Activated T-cell treated with anti-CD3 and anti-CD28 coated beads for 48 hours (primary cell): ENCODE results near the gene DAP3.
"Not testable (repeated sequence)": the region's sequence is repeated elsewhere in the genome, so short reads cannot be mapped to it uniquely, and the experiment has no call there.

Experiments used
- DNase-seq: peaks from one replicate; pipeline ENCODE4 v3.0.0-alpha.2; 2020; ENCODE audit warnings: low read depth

The DAP3 gene

DNA sequence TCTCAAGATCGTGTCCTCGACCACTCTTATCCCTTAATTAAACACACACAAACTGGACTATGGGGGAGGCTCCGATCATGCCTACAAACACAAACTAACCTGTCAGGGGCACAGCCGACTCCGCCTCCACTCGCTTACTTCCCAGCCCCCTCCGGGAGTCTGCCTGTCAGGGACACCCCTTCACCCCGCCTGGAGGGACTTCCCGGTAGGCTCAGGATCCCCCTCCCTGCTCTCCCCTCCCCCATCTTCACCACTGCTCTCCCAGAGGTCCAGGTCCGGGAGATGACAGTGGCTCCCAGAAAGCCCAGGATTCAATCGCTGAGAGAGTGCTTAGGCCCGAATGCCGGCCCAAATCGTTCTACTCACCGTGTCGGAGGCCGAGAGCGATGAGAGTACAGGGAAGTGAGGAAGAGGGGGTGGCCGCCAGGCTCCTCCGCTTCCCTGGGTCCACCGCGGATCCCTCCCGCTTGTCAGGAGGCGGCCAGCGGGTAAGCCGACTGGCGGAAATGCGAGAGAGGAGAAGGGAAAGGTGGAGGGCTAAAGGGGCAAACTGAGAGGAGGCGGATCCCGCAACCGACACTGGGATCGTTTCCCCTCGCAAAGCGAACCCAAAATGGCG lies 1.1 kb upstream of the DAP3 start:
- DNase-seq: not testable (repeated sequence)

DNA sequence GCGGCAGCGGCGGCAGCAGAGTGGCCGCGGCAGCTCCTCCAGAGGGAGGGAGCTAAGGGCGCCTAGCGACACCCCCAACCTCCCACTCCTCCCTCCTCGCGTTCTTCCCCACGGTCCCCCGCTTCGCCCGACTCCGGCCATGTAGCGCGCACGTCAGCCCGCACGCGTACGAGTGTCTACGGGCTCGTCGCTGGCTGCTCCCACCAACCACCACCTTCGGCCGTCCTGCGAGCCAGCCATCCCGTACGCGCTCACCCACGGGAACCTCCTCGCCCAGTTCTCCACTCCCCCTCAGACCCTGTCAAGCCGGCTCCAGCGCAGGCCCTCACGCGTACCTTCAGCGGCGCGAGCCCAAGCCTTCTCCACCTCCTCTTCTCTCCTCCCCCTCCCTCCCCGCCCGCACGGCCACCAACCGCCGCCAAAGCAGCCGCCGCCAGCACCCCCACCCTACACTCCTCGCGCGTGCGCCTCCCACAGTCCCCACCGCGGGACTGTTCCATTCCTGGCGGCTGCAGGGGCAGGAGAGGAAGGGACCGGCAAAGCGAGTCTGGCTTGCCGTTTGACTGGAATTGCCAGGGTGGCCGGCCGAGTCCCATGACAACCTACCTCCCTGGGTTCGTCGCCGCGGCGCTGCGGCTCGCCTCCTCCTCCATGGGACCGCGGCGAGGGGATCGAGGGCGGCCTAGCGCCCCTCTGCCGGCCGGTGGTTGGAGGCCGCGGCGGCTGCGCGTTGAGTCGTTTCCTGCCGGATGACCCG lies 389 bp upstream of the DAP3 start, which contains the start of gene YY1AP1:
Gene YY1AP1 (minus strand): TSS at position 451 of the 757 bp plus-strand sequence. CDS start 8,338 bp downstream, outside the sequence.
- DNase-seq: peak; percentile 87

DNA sequence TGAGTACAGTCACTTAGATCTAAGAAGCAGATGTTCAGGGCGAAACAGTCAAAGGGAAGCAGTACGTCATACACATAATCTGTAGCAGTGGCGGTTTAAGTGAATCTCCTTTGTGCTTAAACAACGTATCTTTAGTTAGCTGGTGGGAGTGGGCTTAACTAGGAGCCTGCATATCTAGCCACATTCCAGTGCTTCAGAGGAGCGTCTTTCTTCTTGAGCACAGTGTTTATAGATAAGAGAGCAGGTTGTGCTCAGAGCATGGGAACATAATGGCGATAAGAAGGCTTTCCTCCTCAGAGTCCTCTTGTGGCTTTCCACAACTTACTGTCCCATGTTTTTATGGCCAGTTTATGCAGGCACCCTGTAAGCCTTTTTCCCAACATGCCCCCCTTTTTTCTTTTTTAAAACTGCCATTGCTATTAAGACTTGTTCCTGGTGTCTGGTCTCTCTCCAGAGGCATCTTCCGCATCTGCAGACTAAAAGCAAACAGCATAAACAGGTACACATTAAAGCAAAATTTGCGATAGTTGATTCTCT lies 3.2 kb downstream of the DAP3 start:
- DNase-seq: no peak

DNA sequence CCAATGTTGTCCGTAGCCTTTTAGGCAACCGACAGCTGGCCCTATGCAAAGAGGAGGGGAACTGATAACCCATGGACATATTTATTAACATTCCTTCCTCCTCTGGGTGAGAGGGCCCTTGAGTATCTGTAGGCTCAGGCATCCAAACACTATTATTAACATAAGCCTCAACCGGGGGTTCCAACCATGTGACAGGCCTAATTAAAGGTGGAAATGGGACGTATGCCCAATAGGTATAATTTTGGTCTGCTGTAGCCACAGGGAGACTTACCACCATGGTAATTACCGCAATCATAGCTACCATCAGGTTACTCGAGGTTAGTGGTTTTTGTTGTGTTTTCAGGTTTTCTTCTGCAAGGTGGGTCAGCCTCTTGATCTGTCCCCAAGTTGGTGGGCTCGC lies 5.3 kb downstream of the DAP3 start:
- no peak for DNase-seq

DNA sequence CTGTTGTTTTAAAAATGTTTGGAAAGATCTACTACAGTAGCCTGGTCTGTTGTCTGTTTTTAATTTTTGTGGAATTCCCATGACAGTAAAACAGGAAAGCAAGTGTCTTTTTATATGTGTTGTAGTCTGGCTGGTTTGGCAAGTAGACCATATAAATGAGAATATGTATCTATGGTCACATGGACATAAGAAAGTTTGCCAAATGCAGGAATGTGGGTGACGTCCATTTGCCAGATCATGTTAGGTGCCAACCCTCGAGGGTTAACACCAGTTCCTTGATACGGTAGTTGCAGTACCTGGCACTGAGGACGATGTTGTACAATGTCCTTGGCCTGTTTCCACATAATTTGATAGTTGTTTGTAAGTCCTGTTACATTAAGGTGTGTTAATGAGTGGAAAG lies 6.2 kb downstream of the DAP3 start:
- DNase-seq: no peak

DNA sequence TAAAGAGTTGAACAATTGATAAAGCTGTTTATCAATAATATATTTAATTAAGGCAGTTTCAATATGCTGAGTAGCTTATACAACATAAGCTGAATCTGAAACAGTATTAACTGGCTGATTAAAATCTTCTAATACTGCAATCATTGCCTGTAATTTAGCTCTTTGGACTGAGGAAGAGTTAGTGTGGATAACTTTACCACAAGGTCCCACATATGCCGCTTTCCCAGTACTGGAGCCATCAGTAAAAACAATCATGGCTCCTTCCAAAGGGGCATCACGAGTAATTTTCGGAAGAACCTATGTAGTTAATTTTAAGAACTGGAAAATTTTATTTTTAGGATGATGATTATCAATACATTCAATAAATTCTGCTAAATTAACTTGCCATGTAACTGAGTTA lies 6.7 kb downstream of the DAP3 start:
- no peak for DNase-seq

DNA sequence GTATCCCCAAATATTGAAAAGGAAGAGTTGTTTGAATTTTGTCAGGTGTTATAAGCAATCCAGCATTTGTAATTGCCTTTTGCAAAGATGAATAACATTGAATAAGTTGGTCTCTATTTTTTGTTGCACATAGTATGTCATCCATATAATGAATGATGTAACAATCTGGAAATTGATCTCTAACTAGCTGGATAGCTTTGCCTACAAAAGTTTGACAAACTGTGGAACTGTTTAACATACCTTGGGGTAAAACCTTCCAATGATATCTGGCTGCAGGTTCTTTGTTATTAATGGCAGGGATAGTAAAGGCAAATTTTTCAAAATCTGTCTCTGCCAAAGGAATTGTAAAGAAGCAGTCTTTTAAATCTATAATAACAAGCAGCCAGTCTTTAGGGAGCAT lies 7.6 kb downstream of the DAP3 start:
- DNase-seq: no peak

DNA sequence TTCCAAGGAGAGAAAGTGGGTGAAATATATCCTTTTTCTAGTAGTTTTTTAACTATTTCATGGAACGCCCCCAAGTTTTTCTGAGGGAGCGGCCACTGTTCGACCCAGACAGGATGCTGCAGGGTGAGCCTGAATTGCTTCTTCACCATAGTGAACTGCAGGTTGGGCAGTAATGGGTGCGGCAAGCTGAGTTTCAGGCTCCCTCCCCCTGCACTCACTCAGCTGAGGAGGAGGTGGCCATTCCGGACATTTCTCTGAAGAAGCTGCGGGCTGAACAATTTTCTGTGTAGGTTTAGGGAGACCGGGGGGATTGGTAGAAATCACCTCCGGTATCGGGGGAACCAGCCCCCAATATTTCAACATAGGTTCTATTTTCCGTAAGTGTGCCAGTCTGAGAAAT lies 8.2 kb downstream of the DAP3 start:
- no peak for DNase-seq

DNA sequence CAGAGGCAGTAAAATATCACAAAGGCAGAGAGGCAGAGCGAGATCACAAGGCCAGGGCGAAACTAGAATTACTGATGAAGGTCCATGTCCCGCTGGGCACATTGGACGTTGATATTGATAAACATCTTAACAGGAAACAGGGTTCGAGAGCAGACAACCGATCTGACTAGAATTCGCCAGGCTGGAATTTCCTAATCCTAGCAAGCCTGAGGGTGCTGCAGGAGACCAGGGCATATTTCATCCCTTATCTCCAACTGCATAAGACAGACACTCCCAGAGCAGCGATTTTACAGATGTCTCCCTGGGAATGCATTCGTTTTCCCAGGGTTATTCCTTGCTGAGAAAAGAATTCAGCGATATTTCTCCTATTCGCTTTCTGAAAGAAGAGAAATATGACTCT lies 8.7 kb downstream of the DAP3 start:
- DNase-seq: not testable (repeated sequence)

DNA sequence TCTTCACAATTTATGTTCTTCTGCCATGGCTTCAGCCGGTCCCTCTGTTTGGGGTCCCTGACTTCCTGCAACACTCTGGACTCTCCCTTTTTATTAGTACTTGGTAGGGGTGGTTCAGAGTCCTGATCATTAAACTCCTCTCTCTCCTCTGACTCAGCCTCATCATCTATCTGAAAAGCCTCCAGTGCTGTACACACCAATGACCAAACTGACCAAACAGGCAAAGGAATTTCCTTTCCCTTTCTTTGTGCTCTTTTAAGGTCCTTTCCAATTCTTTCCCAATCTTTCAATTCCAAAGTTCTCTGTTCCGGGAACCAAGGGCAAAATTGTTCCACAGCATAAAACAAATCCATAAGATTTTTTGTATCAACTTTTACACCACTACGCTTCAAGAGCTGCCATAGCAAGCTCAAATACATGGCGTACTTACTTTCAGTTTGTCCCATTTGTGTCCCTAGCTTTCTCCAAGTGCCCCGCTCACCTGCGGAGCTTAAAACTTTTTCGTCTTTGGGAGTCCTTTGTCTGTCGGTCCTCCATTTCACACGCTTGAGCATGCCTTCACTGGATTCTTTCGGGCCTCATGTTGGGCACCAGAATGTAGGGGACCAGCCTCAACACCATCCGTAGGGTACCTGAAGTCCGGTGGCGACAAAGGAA lies 9.6 kb downstream of the DAP3 start:
- no peak for DNase-seq

DNA sequence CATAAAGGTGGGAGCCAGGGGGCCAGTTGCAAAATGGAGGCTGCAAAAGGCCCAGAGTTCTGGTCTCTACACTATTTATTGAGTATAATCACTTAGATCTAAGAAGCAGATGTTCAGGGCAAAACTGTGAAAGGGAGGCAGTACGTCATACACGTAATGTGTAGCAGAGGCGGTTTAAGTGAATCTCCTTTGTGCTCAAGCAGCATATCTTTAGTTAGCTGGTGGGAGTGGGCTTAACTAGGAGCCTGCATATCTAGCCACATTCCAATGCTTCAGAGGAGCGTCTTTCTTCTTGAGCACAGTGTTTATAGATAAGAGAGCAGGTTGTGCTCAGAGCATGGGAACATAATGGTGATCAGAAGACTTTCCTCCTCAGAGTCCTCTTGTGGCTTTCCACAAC lies 10.2 kb downstream of the DAP3 start:
- DNase-seq: not testable (repeated sequence)

DNA sequence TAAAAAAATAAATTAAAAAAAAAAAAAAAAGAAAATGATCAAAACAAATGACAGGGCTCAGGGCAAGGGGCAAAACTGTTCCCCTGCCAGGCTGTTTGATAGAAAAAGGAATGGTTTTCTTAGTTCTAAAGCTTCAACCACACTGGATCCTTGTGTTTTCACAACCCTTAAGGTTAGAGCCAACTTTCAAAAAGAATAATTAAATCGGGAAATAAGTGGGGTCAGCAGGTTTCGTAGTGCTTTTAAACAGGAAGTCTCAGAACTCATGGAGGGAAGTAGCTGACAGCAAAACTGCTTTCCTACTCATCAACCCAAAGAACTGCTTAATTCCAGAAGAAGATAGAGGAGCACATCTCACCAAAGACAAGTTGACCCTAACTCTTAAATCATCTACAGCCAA lies 12.8 kb downstream of the DAP3 start:
- DNase-seq: not testable (repeated sequence)

DNA sequence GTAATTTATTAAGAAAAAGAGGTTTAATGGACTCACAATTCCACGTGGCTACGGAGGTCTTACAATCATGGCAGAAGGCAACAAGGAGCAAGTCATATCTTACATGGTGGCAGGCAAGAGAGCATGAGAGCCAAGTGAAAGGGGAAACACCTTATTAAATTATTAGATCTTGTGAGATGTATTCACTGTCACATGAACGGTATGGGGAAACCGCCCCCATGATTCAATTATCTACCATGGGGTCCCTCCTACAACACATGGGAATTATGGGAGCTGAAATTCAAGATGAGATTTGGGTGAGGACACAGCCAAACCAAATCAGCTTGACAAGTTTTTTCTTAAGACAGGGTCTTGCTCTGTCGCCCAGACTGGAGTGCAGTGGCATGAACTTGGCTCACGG lies 14.3 kb downstream of the DAP3 start:
- DNase-seq: no peak

DNA sequence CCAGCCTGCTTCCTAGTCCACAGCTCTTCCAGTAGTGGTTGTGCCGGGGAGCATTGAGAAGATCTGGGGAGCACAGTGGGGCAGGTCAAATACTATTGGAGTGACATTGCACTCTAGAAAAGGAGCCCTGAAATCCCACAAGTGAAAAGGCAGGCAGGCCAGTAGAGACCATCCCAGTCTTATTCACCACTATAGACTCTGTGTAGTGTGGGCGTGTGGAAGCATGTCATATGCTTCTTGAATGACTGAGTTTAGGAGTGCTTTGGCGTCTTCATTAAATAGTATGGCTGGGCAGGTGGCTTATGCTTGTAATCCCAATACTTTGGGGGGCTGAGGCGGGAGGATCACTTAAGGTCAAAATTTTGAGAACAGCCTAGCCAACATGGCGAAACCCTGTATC lies 15.5 kb downstream of the DAP3 start:
- not testable (repeated sequence) for DNase-seq

DNA sequence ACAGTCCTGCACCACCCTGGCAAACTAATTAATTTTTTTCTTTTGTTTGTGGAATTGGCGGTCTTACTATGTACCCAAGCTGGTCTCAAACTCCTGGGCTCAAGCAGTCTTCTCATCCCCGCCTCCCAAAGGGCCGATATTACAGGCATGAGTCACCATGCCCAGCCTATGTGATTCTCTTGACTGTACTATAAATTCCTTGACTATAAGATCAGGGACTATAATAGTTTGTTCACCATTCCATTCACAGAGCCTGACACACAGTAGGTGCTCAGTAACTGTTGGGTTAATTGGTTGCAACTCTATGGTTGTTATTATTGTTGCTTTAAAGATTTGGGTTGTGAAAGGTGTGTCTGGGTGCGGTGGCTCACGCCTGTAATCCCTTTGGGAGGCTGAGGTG lies 17.2 kb downstream of the DAP3 start:
- DNase-seq: no peak

DNA sequence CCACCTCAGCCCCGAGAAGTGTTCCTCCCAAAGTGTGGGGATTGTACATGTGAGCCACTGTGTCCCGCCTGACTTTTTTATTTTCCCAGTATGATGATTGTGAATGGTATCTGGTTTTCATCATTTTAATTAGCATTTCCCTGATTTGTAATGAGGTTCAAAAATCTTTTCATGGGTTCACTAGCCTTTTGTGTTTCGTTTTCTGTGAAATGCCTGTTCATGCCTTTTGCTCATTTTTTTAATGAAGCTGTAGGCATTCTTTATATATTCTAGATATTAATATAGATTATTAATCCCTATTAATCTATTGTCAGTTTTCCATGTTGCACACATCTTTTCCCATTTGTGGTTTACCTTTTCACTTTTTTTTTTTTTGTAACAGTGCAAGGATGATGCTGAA lies 20.5 kb downstream of the DAP3 start:
- no peak for DNase-seq

DNA sequence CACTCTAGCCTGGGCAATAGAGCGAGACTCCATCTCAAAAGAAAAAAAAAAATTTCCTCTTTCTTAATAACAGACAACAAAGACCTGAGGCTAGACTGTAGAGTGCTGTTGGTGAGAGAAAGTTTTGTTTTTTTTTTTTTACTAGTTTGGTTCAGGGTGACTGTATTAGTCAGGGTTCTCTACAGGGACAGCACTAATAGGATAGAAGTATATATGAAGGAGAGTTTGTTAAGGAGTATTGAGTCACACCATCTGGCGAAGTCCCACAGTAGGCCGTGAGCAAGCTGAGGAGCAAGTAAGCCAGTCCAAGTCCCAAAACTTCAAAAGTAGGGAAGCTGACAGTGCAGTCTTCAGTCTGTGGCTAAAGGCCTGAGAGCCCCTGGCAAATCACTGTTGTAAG lies 22.6 kb downstream of the DAP3 start:
- DNase-seq: not testable (repeated sequence)

DNA sequence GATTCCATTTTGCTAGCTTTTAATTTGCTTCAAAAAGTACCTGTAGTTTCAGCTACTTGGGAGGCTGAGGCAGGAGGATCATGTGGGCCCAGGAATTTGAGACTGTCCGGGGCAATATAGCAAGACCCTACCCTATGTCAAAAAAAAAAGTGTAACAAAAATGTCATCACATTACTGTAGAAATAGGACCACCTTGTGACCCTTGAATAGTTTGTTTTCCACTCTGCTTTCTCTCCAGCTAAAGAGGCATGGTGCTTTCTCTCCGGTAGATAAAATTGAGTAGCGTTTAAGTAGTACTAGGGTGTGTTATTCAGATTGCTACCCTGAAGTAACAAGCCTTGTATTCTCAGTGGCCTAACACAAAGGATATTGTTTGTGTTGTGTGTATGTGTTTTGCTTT lies 23.7 kb downstream of the DAP3 start:
- DNase-seq: not testable (repeated sequence)

DNA sequence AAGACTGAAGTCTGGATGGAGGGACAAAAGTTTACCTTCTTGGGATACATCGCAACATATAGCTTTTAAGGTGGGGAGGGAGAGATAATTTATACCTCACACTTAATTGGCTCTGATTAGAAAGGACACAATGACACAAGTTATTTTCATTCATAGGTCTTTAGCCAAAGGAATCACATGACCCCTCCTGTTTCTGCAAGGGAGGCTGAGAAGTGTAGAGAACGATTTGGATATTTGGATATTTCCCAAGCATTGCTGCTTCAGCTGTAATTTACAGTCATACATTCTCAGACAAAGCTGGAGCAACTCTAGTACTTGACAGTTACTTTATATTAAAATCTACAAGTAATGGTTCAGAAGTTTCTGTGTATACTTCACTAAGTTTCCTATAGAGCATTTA lies 24.2 kb downstream of the DAP3 start:
- no peak for DNase-seq

DNA sequence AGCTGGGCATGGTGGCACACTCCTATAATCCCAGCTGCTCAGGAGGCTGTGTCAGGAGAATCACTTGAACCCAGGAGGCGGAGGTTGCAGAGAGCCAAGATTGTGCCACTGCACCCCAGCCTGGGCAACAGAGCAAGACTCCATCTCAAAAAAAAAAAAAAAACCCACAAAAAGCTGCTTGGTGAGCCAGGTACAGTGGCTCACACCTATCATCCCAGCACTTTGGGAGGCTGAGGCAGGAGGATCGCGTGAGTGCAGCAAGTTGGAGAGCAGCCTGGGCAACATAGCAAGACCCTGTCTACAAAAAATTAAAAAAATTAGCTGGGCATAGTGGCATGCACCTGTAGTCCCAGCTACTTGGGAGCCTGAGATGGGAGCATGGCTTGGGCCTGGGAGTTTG lies 26.2 kb downstream of the DAP3 start:
- DNase-seq: not testable (repeated sequence)

DNA sequence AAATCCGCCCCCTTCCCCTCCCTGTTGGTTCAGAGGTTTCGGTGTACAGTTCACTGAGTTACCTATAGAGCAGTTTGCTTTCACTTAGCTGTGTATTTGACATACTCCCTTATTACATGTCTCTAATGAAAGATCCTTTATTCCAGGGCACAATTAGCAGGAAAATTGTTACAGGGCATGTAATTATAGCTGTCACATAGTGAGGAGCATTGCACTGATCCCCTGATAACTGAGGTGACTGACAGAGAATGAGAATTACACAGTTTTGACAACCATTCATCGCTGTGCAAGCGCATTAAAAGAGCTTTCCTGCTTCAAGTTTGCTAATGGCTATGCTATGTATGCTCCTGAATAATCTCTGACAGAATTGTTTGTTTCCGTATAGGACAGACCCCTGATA lies 26.9 kb downstream of the DAP3 start:
- DNase-seq: no peak

DNA sequence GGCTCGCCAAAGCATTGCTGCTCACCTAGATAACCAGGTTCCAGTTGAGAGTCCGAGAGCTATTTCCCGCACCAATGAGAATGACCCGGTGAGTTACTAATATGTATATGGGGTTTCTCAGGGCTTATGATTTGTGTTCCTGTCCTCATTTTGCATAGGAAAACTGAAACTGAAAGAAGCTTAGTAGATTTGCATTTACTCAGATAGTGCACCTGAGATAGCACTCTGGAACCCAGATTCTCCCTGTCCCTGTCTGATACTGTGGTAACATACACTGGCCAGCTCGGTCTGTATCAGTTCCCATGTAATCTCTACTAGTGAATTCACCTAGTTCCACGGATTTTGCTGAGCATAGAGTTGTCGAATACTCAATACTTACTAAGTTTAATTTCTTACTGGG lies 28.1 kb downstream of the DAP3 start:
- no peak for DNase-seq

DNA sequence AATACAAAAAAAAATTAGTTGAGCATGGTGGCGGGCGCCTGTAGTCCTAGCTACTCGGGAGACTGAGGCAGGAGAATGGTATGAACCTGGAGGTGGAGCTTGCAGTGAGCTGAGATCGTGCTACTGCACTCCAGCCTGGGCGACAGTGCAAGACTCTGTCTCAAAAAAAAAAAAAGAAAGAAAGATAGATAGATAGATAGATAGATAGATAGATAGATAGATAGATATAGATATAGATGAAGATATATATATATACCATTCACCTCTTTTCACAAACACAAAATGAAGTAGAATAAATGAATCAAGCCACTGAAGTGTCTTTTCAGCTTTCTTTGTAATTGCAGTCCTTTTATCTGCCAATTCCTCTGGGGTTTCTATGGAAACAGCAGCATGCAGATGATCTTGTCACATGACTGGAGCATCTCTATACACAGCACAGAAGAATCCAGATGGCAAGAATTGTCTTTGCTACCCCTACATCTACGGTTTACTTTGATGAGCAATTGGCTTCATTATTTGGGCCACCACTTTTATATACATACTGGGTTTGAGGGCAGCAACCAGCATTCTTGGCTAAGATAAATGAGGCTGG lies 29.7 kb downstream of the DAP3 start:
- not testable (repeated sequence) for DNase-seq
